GM12892 (cell line): ENCODE measurements around the gene CPED1.
"Not testable (repeated sequence)": the region's sequence is repeated elsewhere in the genome, so short reads cannot be mapped to it uniquely, and the experiment has no call there.

Experiments
- POLR2A ChIP-seq: IDR thresholded peaks from 2 replicates; pipeline ENCODE4 v1.6.1; 2011; ENCODE audit warnings: low read depth, low read length, control low read depth
- POLR2AphosphoS5 ChIP-seq: IDR thresholded peaks from 2 replicates; pipeline ENCODE4 v1.6.1; 2011; ENCODE audit warnings: low read depth, low read length, control low read depth
- TAF1 ChIP-seq: IDR thresholded peaks from 2 replicates; pipeline ENCODE4 v1.6.1; 2011; ENCODE audit warnings: low read depth, mild to moderate bottlenecking, control low read depth, low read length, borderline replicate concordance

GRCh38 chr7:121315170-121315569 is 326.7 kb downstream of the CPED1 start:
- TF ChIP-seq POLR2A, TAF1, POLR2AphosphoS5: not testable (repeated sequence)
